B cell (primary cell): ENCODE data around the gene MCRIP2. TPM values are rescaled to one million over a fixed set of nuclear protein-coding genes. Genes with fewer than 3 reads are reported as not detected.
A peak's percentile ranks its signal among the peaks of the same experiment; 100 is the strongest.

Experiments
- ATAC-seq: fragments of 200-7000 bp; cut with Tn5 transposase; one replicate; pipeline ENCODE4 v1.10.0; 2021; ENCODE audit warnings: low read depth, mild to moderate bottlenecking, moderate number of reproducible peaks, moderate library complexity
- CTCF ChIA-PET: fragments of 350-600 bp; sonication (Branson Sonifier 250); formaldehyde crosslinking; loops from one replicate; lab custom pipeline; 2021; ENCODE audit warnings: antibody characterized with exemption, inconsistent platforms; lab: Charles Lee
- POLR2A ChIA-PET: fragments of 350-600 bp; sonication (Branson Sonifier 250); formaldehyde crosslinking; loops from one replicate; lab custom pipeline; 2021; ENCODE audit warnings: antibody characterized with exemption; lab: Charles Lee
- DNase-seq: peaks from one replicate; pipeline ENCODE4 v3.0.0; 2013
- H2AFZ ChIP-seq: 2 replicates; pipeline ENCODE4 v1.6.1; 2012; ENCODE audit warnings: mild to moderate bottlenecking, low read depth, low read length; ENCODE audit not compliant: insufficient read depth, poor library complexity, severe bottlenecking
- H3K27ac ChIP-seq, 2 donors: 1 replicate in 1 of 2; 2 replicates in 1 of 2; pipeline ENCODE4 v1.5.1; 2012 to 2013; ENCODE audit warnings: low read length in 2 of 2, mild to moderate bottlenecking in 2 of 2, moderate library complexity in 1 of 2
- H3K27me3 ChIP-seq, 4 experiments: fragments of 200-600 bp in 1 of 4; sonication (generic) in 1 of 4; replicated peaks in 1 of 4; 1 replicate in 2 of 4; 2 replicates in 2 of 4; pipeline versions ENCODE4 v1.6.1 to v1.7.0; 2013 to 2016; ENCODE audit warnings: low read length in 3 of 4, mild to moderate bottlenecking in 2 of 4, mixed read lengths in 1 of 4, moderate library complexity in 1 of 4; ENCODE audit not compliant: insufficient read depth in 4 of 4, control insufficient read depth in 3 of 4; ENCODE audit errors: control extremely low read depth in 1 of 4
- H3K36me3 ChIP-seq, 2 experiments: replicated peaks in 1 of 2; 1 replicate in 1 of 2; 2 replicates in 1 of 2; pipeline versions ENCODE4 v1.6.1 to v1.7.1; 2013; ENCODE audit warnings: low read length in 1 of 2; ENCODE audit not compliant: insufficient read depth in 2 of 2, control insufficient read depth in 1 of 2; ENCODE audit errors: control extremely low read depth in 1 of 2, extremely low read depth in 1 of 2
- H3K4me1 ChIP-seq, 2 donors: fragments of 200-600 bp in 1 of 2; sonication (generic) in 1 of 2; 1 replicate in 1 of 2; 2 replicates in 1 of 2; pipeline versions ENCODE4 v1.5.1 to v1.6.1; 2013 to 2017; ENCODE audit warnings: low read length in 2 of 2; ENCODE audit not compliant: control insufficient read depth in 2 of 2, insufficient read depth in 2 of 2
- H3K4me2 ChIP-seq: replicated peaks from 2 replicates; pipeline ENCODE3; 2012; ENCODE audit warnings: mild to moderate bottlenecking, low read depth, low read length; ENCODE audit not compliant: poor library complexity, severe bottlenecking
- H3K4me3 ChIP-seq, 5 experiments: fragments of 200-600 bp in 1 of 5; sonication (generic) in 1 of 5; 1 replicate in 3 of 5; 2 replicates in 2 of 5; pipeline versions ENCODE4 v1.5.1 to v1.7.0; 2011 to 2016; ENCODE audit warnings: low read length in 4 of 5, mild to moderate bottlenecking in 4 of 5, low read depth in 2 of 5, control low read depth in 1 of 5, moderate library complexity in 1 of 5; ENCODE audit not compliant: insufficient read depth in 1 of 5; ENCODE audit errors: control extremely low read depth in 1 of 5, extremely low read depth in 1 of 5
- H3K79me2 ChIP-seq: fragments of 200-600 bp; sonication (generic); one replicate; pipeline ENCODE4 v1.6.0; 2016; ENCODE audit warnings: low read length; ENCODE audit not compliant: control insufficient read depth, insufficient read depth
- H3K9ac ChIP-seq: fragments of 200-600 bp; sonication (generic); 2 replicates; pipeline ENCODE4 v1.6.1; 2017; ENCODE audit warnings: mild to moderate bottlenecking, low read length, moderate library complexity
- H3K9me3 ChIP-seq, 3 donors: one replicate each; pipeline versions ENCODE4 v1.6.1 to v1.7.1; 2013; ENCODE audit warnings: low read length in 2 of 3; ENCODE audit not compliant: control insufficient read depth in 2 of 3, insufficient read depth in 1 of 3; ENCODE audit errors: control extremely low read depth in 1 of 3
- H4K20me1 ChIP-seq: 2 replicates; pipeline ENCODE4 v1.6.0; 2012; ENCODE audit warnings: mild to moderate bottlenecking, low read length; ENCODE audit not compliant: insufficient read depth, control insufficient read depth, poor library complexity, severe bottlenecking
- H3K27ac Mint-ChIP-seq: one replicate; pipeline ENCODE4 v1.8.0; 2021; ENCODE audit warnings: mixed read lengths
- H3K27me3 Mint-ChIP-seq: one replicate; pipeline ENCODE4 v1.8.0; 2021; ENCODE audit warnings: mixed read lengths
- H3K4me1 Mint-ChIP-seq: one replicate; pipeline ENCODE4 v1.8.0; 2021; ENCODE audit warnings: mixed read lengths
- H3K4me3 Mint-ChIP-seq: one replicate; pipeline ENCODE4 v1.8.0; 2021; ENCODE audit warnings: mixed read lengths
- H3K9me3 Mint-ChIP-seq: one replicate; pipeline ENCODE4 v1.8.0; 2022; ENCODE audit warnings: mixed read lengths; ENCODE audit not compliant: insufficient read depth
- EZH2 ChIP-seq: IDR thresholded peaks from 2 replicates; pipeline ENCODE4 v1.6.1; 2012; ENCODE audit warnings: borderline replicate concordance, low read depth, mild to moderate bottlenecking, moderate library complexity, low read length; ENCODE audit not compliant: insufficient read depth, poor library complexity, severe bottlenecking
- WGBS: methylation state at CpG from one replicate; pipeline ENCODE4 v1.1.5; 2013; ENCODE audit warnings: missing lambda C conversion rate; ENCODE audit not compliant: insufficient coverage; 5-methylcytosine and 5-hydroxymethylcytosine counted together
- intact Hi-C: fragments of 100-400 bp; cut with micrococcal nuclease; formaldehyde crosslinking; loops from one replicate; pipeline ENCODE4 v1.10.0; 2022
- polyA minus RNA-seq: library from RNA; depleted of rRNA, polyadenylated mRNA; stranded (reverse); fragments of >200 nt; gene quantifications from 2 replicates; pipeline ENCODE4 v1.2.3, GENCODE V29; 2012
- polyA plus RNA-seq: library from polyadenylated mRNA; depleted of rRNA; stranded (reverse); fragments of >200 nt; gene quantifications from 2 replicates; pipeline ENCODE4 v1.2.3, GENCODE V29; 2012
- total RNA-seq, 2 donors: library from RNA; stranded (reverse); fragments of 120-200 nt in 1 of 2; gene quantifications; 1 replicate in 1 of 2; 2 replicates in 1 of 2; pipeline versions ENCODE4 v1.2.3 to v1.2.4, GENCODE V29; 2013 to 2022
- TF ChIP-seq, protein P1 (sequence below): fragments of 200-600 bp; IDR thresholded peaks from one replicate; pipeline ENCODE4 v1.8.0; 2022; ENCODE audit warnings: antibody characterized with exemption, mild to moderate bottlenecking

MCRIP2 gene
- total RNA-seq (29.2 and 31.6 TPM in 2 replicates), polyA plus RNA-seq (28.5 and 46.0 TPM in 2 replicates), polyA minus RNA-seq (21.7 and 26.1 TPM in 2 replicates)
- 19.5 TPM for total RNA-seq (2013)

GRCh38 chr16:641326-642188 is at the start of gene MCRIP2:
Gene MCRIP2, plus strand, starts transcription at chr16:641828. Its CDS starts 164 bp downstream, at chr16:641992.
- no peaks in the 10 kb centered on the region for H3K27me3 ChIP-seq
- WGBS, result under 1% methylated on average over 79 of the region's 81 CpGs
- peak within 1 kb of the TSS; percentile 18 to 41 for H3K27ac ChIP-seq
- POLR2A ChIA-PET, result interaction anchor here (0.6 kb wide), 2 partner anchors 25 to 421 kb away, joined by 3 to 4 read pairs; no protein-coding TSS in a partner anchor
- no peaks in the 10 kb centered on the region for H3K9me3 Mint-ChIP-seq
- H3K36me3 ChIP-seq, result no peaks in the 10 kb centered on the region
- H3K4me1 Mint-ChIP-seq, result peaks cover 23% of the 10 kb centered on the region
- peak within 1 kb of the TSS; percentile 73 for H3K9ac ChIP-seq
- H3K4me3 Mint-ChIP-seq, result peak within 1 kb of the TSS; percentile 74
- CTCF ChIA-PET, result no interaction called here
- H3K27ac Mint-ChIP-seq, result peak within 1 kb of the TSS; percentile 61
- DNase-seq, result peak; percentile 73
- TF ChIP-seq, protein P1, sequence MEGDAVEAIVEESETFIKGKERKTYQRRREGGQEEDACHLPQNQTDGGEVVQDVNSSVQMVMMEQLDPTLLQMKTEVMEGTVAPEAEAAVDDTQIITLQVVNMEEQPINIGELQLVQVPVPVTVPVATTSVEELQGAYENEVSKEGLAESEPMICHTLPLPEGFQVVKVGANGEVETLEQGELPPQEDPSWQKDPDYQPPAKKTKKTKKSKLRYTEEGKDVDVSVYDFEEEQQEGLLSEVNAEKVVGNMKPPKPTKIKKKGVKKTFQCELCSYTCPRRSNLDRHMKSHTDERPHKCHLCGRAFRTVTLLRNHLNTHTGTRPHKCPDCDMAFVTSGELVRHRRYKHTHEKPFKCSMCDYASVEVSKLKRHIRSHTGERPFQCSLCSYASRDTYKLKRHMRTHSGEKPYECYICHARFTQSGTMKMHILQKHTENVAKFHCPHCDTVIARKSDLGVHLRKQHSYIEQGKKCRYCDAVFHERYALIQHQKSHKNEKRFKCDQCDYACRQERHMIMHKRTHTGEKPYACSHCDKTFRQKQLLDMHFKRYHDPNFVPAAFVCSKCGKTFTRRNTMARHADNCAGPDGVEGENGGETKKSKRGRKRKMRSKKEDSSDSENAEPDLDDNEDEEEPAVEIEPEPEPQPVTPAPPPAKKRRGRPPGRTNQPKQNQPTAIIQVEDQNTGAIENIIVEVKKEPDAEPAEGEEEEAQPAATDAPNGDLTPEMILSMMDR, result no peak
- no peak for TF ChIP-seq EZH2
- peak within 1 kb of the TSS; percentile 87 for H3K4me2 ChIP-seq
- H3K4me1 ChIP-seq, result peaks cover 15 to 44% of the 10 kb centered on the region in 2 donors
- no peaks in the 10 kb centered on the region for H3K27me3 Mint-ChIP-seq
- peaks cover 6% of the 10 kb centered on the region for H3K79me2 ChIP-seq
- ATAC-seq, result peak; percentile 41
- peak within 1 kb of the TSS in 4 of 5 experiments; percentile 42 to 75 (median 60) for H3K4me3 ChIP-seq
- H3K9me3 ChIP-seq, result no peaks in the 10 kb centered on the region
- peaks cover 6% of the 10 kb centered on the region for H4K20me1 ChIP-seq
- H2AFZ ChIP-seq, result peak within 1 kb of the TSS; percentile 79
- intact Hi-C loops, result loop anchor here (1.0 kb wide), 2 partner anchors 8 to 43 kb away; partner anchors contain the start of genes JMJD8 and WDR90
